ENCODE measurements around the gene DSG4. TPM values are rescaled to one million over a fixed set of nuclear protein-coding genes. Genes with fewer than 3 reads are reported as not detected.

The DSG4 gene, protein sequence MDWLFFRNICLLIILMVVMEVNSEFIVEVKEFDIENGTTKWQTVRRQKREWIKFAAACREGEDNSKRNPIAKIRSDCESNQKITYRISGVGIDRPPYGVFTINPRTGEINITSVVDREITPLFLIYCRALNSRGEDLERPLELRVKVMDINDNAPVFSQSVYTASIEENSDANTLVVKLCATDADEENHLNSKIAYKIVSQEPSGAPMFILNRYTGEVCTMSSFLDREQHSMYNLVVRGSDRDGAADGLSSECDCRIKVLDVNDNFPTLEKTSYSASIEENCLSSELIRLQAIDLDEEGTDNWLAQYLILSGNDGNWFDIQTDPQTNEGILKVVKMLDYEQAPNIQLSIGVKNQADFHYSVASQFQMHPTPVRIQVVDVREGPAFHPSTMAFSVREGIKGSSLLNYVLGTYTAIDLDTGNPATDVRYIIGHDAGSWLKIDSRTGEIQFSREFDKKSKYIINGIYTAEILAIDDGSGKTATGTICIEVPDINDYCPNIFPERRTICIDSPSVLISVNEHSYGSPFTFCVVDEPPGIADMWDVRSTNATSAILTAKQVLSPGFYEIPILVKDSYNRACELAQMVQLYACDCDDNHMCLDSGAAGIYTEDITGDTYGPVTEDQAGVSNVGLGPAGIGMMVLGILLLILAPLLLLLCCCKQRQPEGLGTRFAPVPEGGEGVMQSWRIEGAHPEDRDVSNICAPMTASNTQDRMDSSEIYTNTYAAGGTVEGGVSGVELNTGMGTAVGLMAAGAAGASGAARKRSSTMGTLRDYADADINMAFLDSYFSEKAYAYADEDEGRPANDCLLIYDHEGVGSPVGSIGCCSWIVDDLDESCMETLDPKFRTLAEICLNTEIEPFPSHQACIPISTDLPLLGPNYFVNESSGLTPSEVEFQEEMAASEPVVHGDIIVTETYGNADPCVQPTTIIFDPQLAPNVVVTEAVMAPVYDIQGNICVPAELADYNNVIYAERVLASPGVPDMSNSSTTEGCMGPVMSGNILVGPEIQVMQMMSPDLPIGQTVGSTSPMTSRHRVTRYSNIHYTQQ
- not detected in 2 replicates for total RNA-seq

DNA sequence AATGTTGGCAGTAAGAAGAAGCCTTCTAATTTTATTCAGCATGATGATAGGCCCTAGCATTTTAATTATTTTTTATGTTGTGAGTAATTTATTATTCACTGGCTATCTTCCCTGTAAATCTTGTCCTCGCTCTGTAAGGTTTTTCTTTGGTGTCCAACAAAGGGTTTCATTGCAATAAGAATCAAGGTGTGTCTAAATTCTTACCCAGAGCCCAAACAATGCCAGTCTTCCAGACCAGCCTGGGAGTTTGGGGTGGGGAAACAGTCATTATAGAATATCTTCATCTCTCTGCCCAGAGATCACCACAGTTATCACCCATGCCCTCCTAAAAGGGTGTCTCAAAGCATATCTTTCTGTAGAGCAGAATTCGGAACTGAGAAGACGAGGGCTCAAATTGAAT is at the start of gene DSG4:
DSG4 (plus strand) TSS at position 301 of the 400 bp plus-strand sequence. CDS start 135 bp downstream, outside the sequence.

DNA sequence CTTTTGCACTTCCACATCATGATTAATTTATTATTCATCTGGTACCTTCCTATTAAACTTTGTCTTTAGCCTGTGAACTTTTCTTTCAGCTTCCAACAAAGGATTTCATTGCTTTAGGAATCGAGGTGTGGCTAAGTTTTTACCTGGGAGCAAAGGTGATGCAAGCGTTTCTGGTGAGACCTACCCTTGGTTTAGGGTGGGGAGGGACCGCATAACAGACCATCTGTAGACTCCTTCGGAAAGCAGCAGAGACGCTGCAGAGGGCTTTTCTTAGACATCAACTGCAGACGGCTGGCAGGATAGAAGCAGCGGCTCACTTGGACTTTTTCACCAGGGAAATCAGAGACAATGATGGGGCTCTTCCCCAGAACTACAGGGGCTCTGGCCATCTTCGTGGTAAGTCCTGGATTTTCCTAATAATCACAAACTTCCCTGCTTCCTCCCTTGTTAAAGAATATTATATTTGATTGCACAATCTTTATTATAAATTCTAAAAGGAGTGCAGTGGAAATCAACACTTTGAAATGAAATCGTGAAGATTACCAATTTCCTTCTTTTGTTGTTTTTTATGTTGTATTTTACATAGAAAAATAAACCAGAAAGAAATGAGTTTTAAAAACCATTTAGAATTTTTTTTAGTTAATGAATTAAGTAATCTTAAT is 71.1 kb downstream of the DSG4 start, which contains the start of gene DSG3:
DSG3 (plus strand) TSS at position 212 of the 662 bp plus-strand sequence; CDS start at position 349, 137 bp downstream.

Other genes with a start within 250 kb of the DSG4 start
- gene DSC1, start 213.9 kb upstream of the DSG4 start, total RNA-seq: not detected in 2 replicates
- gene DSG1, start 58.6 kb upstream of the DSG4 start, total RNA-seq: not detected in 2 replicates
- gene DSG3, start 71.0 kb downstream of the DSG4 start, total RNA-seq: under 0.01 TPM in 1 of 2 replicates, not detected in the other
- gene DSG2, start 121.4 kb downstream of the DSG4 start, total RNA-seq: 11.0 and 11.9 TPM in 2 replicates
- gene TTR, start 215.1 kb downstream of the DSG4 start, total RNA-seq: not detected in 2 replicates

All from bronchus fibroblast of lung (primary cell).